Calu3 (cell line): ENCODE results near the gene CCR5. TPM values are rescaled to one million over a fixed set of nuclear protein-coding genes. Genes with fewer than 3 reads are reported as not detected.
"Not testable (repeated sequence)": the region's sequence is repeated elsewhere in the genome, so short reads cannot be mapped to it uniquely, and the experiment has no call there.

Source experiments
- BruUV-seq: library from RNA; stranded (reverse); fragments of 400-500 nt; replicated peaks from 2 replicates; lab custom pipeline; 2021; lab: Mats Ljungman, UMichigan
- CTCF ChIA-PET: fragments of 300-600 bp; sonication (Branson Sonifier 250); formaldehyde crosslinking; loops from one replicate; lab custom pipeline; 2022; ENCODE audit warnings: antibody characterized with exemption; lab: Charles Lee
- DNase-seq: peaks from one replicate; pipeline ENCODE4 v3.0.0; 2022
- H3K27ac Mint-ChIP-seq: one replicate; pipeline ENCODE4 v1.8.0; 2022; ENCODE audit warnings: mixed read lengths; ENCODE audit not compliant: unreplicated experiment
- H3K27me3 Mint-ChIP-seq: one replicate; pipeline ENCODE4 v1.8.0; 2022; ENCODE audit warnings: mixed read lengths; ENCODE audit not compliant: unreplicated experiment
- H3K36me3 Mint-ChIP-seq: one replicate; pipeline ENCODE4 v1.8.0; 2022; ENCODE audit warnings: mild to moderate bottlenecking, moderate library complexity, mixed read lengths; ENCODE audit not compliant: insufficient read depth, unreplicated experiment
- H3K4me1 Mint-ChIP-seq: one replicate; pipeline ENCODE4 v1.8.0; 2022; ENCODE audit warnings: mild to moderate bottlenecking, low read depth, mixed read lengths; ENCODE audit not compliant: unreplicated experiment
- H3K4me3 Mint-ChIP-seq: one replicate; pipeline ENCODE4 v1.8.0; 2022; ENCODE audit warnings: mild to moderate bottlenecking, low read depth, moderate library complexity, mixed read lengths; ENCODE audit not compliant: unreplicated experiment
- H3K9me3 Mint-ChIP-seq: one replicate; pipeline ENCODE4 v1.8.0; 2022; ENCODE audit warnings: low read depth, mixed read lengths; ENCODE audit not compliant: unreplicated experiment
- CTCF ChIP-seq: fragments of 200-600 bp; IDR thresholded peaks from one replicate; pipeline ENCODE4 v1.8.0; 2022; ENCODE audit warnings: antibody characterized with exemption; ENCODE audit not compliant: unreplicated experiment
- intact Hi-C: fragments of 100-400 bp; cut with micrococcal nuclease; formaldehyde crosslinking; loops from one replicate; pipeline ENCODE4 v1.10.0; 2022; ENCODE audit not compliant: unreplicated experiment
- total RNA-seq: library from RNA; stranded (reverse); gene quantifications from 2 replicates; pipeline ENCODE4 v1.2.3, GENCODE V29; 2022

Gene CCR5
- total RNA-seq, 1 experiment from 2014 or later, result not detected

- intact Hi-C loops, result loop anchor here (10.0 kb wide), 1 partner anchor 45 kb away; no protein-coding TSS in a partner anchor
- TF ChIP-seq CTCF, result no peak
- H3K9me3 Mint-ChIP-seq, result no peaks in the 10 kb centered on the region
- peaks cover 6% of the 10 kb centered on the region for H3K36me3 Mint-ChIP-seq
- H3K27me3 Mint-ChIP-seq, result peaks cover 13% of the 10 kb centered on the region
- BruUV-seq, result no TSS peak
- no peak overlapping the region for H3K4me3 Mint-ChIP-seq
- H3K27ac Mint-ChIP-seq, result no peak overlapping the region
- CTCF ChIA-PET, result no interaction called here
- H3K4me1 Mint-ChIP-seq, result peaks cover 17% of the 10 kb centered on the region
- no peak for DNase-seq
Measured at GRCh38 chr3:46389306-46389705, 18.6 kb downstream of the CCR5 start.

GRCh38 chr3:46391526-46391925 is 20.8 kb downstream of the CCR5 start:
- BruUV-seq, H3K27ac Mint-ChIP-seq, intact Hi-C loops, H3K36me3 Mint-ChIP-seq, CTCF ChIA-PET, H3K9me3 Mint-ChIP-seq, DNase-seq, H3K4me3 Mint-ChIP-seq: not testable (repeated sequence)
- H3K4me1 Mint-ChIP-seq, result peaks cover 10% of the 10 kb centered on the region
- H3K27me3 Mint-ChIP-seq, result peaks cover 15% of the 10 kb centered on the region

- H3K27me3 Mint-ChIP-seq, result peaks cover 15% of the 10 kb centered on the region
- no peak overlapping the region for H3K4me3 Mint-ChIP-seq
- H3K4me1 Mint-ChIP-seq, result peaks cover 8% of the 10 kb centered on the region
- no peaks in the 10 kb centered on the region for H3K9me3 Mint-ChIP-seq
- H3K36me3 Mint-ChIP-seq, result no peaks in the 10 kb centered on the region
- DNase-seq, result no peak
- CTCF ChIA-PET, result no interaction called here
- BruUV-seq, result no TSS peak
- no peak overlapping the region for H3K27ac Mint-ChIP-seq
- intact Hi-C loops, result no loop called here
- TF ChIP-seq CTCF, result no peak
Measured at GRCh38 chr3:46393011-46393410, 22.3 kb downstream of the CCR5 start.

GRCh38 chr3:46393554-46394434 is 23.0 kb downstream of the CCR5 start:
- CTCF ChIA-PET, result no interaction called here
- Mint-ChIP-seq H3K36me3 (no peaks in the 10 kb centered on the region), H3K9me3 (no peaks in the 10 kb centered on the region), H3K4me3 (no peak overlapping the region), H3K4me1 (peaks cover 8% of the 10 kb centered on the region), H3K27ac (no peak overlapping the region), H3K27me3 (peaks cover 15% of the 10 kb centered on the region)
- TF ChIP-seq CTCF, result no peak
- no peak for DNase-seq
- intact Hi-C loops, result no loop called here
- no TSS peak for BruUV-seq

GRCh38 chr3:46395210-46395661 is 24.5 kb downstream of the CCR5 start:
- BruUV-seq, result no TSS peak
- CTCF ChIA-PET, result no interaction called here
- no peaks in the 10 kb centered on the region for H3K36me3 Mint-ChIP-seq
- no peak for DNase-seq
- TF ChIP-seq CTCF, result no peak
- no peaks in the 10 kb centered on the region for H3K9me3 Mint-ChIP-seq
- no peak overlapping the region for H3K27ac Mint-ChIP-seq
- peaks cover 8% of the 10 kb centered on the region for H3K4me1 Mint-ChIP-seq
- no peak overlapping the region for H3K4me3 Mint-ChIP-seq
- intact Hi-C loops, result no loop called here
- peaks cover 15% of the 10 kb centered on the region for H3K27me3 Mint-ChIP-seq
